GM23338 (cell line): ENCODE results near the gene YIPF3. TPM values are rescaled to one million over a fixed set of nuclear protein-coding genes. Genes with fewer than 3 reads are reported as not detected.
A peak's percentile ranks its signal among the peaks of the same experiment; 100 is the strongest.

Experiments
- ATAC-seq: fragments of 200-7000 bp; cut with Tn5 transposase; 3 replicates; pipeline ENCODE4 v1.9.1; 2020
- DNase-seq: peaks from one replicate; pipeline ENCODE4 v3.0.0-alpha.2; 2015; ENCODE audit warnings: low spot score
- H2AFZ ChIP-seq: fragments of 200-600 bp; sonication (generic); 2 replicates; pipeline ENCODE4 v1.8.0; 2016; ENCODE audit warnings: antibody characterized with exemption, mild to moderate bottlenecking, moderate library complexity
- H3F3A ChIP-seq: fragments of 200-600 bp; sonication (generic); replicated peaks from 2 replicates; pipeline ENCODE4 v1.8.0; 2017; ENCODE audit warnings: antibody characterized with exemption, mixed run types, low read depth
- H3K27ac ChIP-seq: fragments of 200-600 bp; sonication (generic); 2 replicates; pipeline ENCODE4 v1.6.1; 2016; ENCODE audit warnings: low read depth
- H3K27me3 ChIP-seq: fragments of 200-600 bp; sonication (generic); 2 replicates; pipeline ENCODE4 v1.8.0; 2016; ENCODE audit warnings: mild to moderate bottlenecking, mixed run types, moderate library complexity; ENCODE audit not compliant: insufficient read depth
- H3K36me3 ChIP-seq: fragments of 200-600 bp; sonication (generic); 2 replicates; pipeline ENCODE4 v1.8.0; 2016; ENCODE audit warnings: mild to moderate bottlenecking; ENCODE audit not compliant: insufficient read depth
- H3K4me1 ChIP-seq: fragments of 200-600 bp; sonication (generic); 2 replicates; pipeline ENCODE4 v1.8.0; 2016; ENCODE audit warnings: mild to moderate bottlenecking, moderate library complexity; ENCODE audit not compliant: insufficient read depth
- H3K4me2 ChIP-seq: fragments of 200-600 bp; sonication (generic); 2 replicates; pipeline ENCODE4 v1.7.1; 2017; ENCODE audit warnings: mixed run types
- H3K4me3 ChIP-seq: fragments of 200-600 bp; sonication (generic); 2 replicates; pipeline ENCODE4 v1.6.1; 2016; ENCODE audit warnings: mixed run types
- H3K79me2 ChIP-seq: fragments of 200-600 bp; sonication (generic); replicated peaks from 2 replicates; pipeline ENCODE4 v1.8.0; 2017; ENCODE audit warnings: mild to moderate bottlenecking; ENCODE audit not compliant: insufficient read depth
- H3K9me2 ChIP-seq: fragments of 200-600 bp; sonication (generic); 2 replicates; pipeline ENCODE4 v1.8.0; 2017; ENCODE audit not compliant: insufficient read depth
- H4K20me1 ChIP-seq: fragments of 200-600 bp; sonication (generic); replicated peaks from 2 replicates; pipeline ENCODE4 v1.8.0; 2017; ENCODE audit warnings: mild to moderate bottlenecking; ENCODE audit not compliant: insufficient read depth
- H3K27ac Mint-ChIP-seq: 2 replicates; pipeline ENCODE4 v1.8.0; 2020; ENCODE audit warnings: inconsistent platforms, mild to moderate bottlenecking, moderate library complexity, mixed read lengths
- H3K27me3 Mint-ChIP-seq: 3 replicates; pipeline ENCODE4 v1.8.0; 2022; ENCODE audit warnings: low read depth, mild to moderate bottlenecking, moderate library complexity, mixed read lengths, inconsistent platforms; ENCODE audit not compliant: insufficient read depth, poor library complexity
- H3K36me3 Mint-ChIP-seq: 3 replicates; pipeline ENCODE4 v1.8.0; 2021; ENCODE audit warnings: low read depth, mild to moderate bottlenecking, inconsistent platforms, moderate library complexity, mixed read lengths
- H3K4me1 Mint-ChIP-seq: 3 replicates; pipeline ENCODE4 v1.8.0; 2020; ENCODE audit warnings: mild to moderate bottlenecking, inconsistent platforms, mixed read lengths
- H3K4me3 Mint-ChIP-seq: 3 replicates; pipeline ENCODE4 v1.8.0; 2021; ENCODE audit warnings: moderate library complexity, mild to moderate bottlenecking, inconsistent platforms, mixed read lengths
- H3K9me3 Mint-ChIP-seq: 3 replicates; pipeline ENCODE4 v1.8.0; 2020; ENCODE audit warnings: moderate library complexity, mild to moderate bottlenecking, inconsistent platforms, mixed read lengths
- CREB1 ChIP-seq: fragments of 250-450 bp; sonication (Bioruptor Pico); IDR thresholded peaks from 2 replicates; pipeline ENCODE4 v1.5.0; 2020; ENCODE audit warnings: low read depth, mild to moderate bottlenecking, moderate library complexity
- EZH2 ChIP-seq: fragments of 200-600 bp; sonication (generic); IDR thresholded peaks from one replicate; pipeline ENCODE4 v1.8.0; 2017; ENCODE audit warnings: antibody characterized with exemption, mild to moderate bottlenecking, low read depth; ENCODE audit not compliant: unreplicated experiment
- EZH2phosphoT487 ChIP-seq: fragments of 200-600 bp; sonication (generic); IDR thresholded peaks from one replicate; pipeline ENCODE4 v1.8.1; 2018; ENCODE audit warnings: antibody characterized with exemption; ENCODE audit not compliant: unreplicated experiment
- JUNB ChIP-seq: IDR thresholded peaks from one replicate; pipeline ENCODE4 v1.6.1; 2016; ENCODE audit warnings: antibody characterized with exemption; ENCODE audit not compliant: unreplicated experiment
- NANOG ChIP-seq: IDR thresholded peaks from 2 replicates; pipeline ENCODE4 v1.6.1; 2016; ENCODE audit warnings: antibody characterized with exemption, borderline replicate concordance
- REST ChIP-seq: IDR thresholded peaks from one replicate; pipeline ENCODE4 v1.6.1; 2018; ENCODE audit warnings: antibody characterized with exemption; ENCODE audit not compliant: unreplicated experiment
- ZNF331 ChIP-seq: fragments of 250-450 bp; sonication (Bioruptor Pico); IDR thresholded peaks from 2 replicates; pipeline ENCODE4 v1.5.0; 2020; ENCODE audit warnings: low read depth, mild to moderate bottlenecking, moderate library complexity
- ZNF462 ChIP-seq: fragments of 250-450 bp; sonication (Bioruptor Pico); IDR thresholded peaks from 2 replicates; pipeline ENCODE4 v1.5.0; 2020; ENCODE audit warnings: mild to moderate bottlenecking, moderate library complexity
- polyA plus RNA-seq: library from polyadenylated mRNA; unstranded; fragments of >200 nt; fragmentation: Nextera tagmentation; extraction: Ambion mirVana; gene quantifications from 2 replicates; pipeline ENCODE4 v1.2.1, GENCODE V29; 2016
- total RNA-seq: library from RNA; depleted of rRNA; stranded (reverse); fragments of >200 nt; shearing (Covaris generic); gene quantifications from 2 replicates; pipeline ENCODE4 v1.2.3, GENCODE V29; 2014

Gene YIPF3
- total and polyA plus RNA-seq, 2 experiments from 2014 or later: 64.4 to 94.3 TPM

DNA sequence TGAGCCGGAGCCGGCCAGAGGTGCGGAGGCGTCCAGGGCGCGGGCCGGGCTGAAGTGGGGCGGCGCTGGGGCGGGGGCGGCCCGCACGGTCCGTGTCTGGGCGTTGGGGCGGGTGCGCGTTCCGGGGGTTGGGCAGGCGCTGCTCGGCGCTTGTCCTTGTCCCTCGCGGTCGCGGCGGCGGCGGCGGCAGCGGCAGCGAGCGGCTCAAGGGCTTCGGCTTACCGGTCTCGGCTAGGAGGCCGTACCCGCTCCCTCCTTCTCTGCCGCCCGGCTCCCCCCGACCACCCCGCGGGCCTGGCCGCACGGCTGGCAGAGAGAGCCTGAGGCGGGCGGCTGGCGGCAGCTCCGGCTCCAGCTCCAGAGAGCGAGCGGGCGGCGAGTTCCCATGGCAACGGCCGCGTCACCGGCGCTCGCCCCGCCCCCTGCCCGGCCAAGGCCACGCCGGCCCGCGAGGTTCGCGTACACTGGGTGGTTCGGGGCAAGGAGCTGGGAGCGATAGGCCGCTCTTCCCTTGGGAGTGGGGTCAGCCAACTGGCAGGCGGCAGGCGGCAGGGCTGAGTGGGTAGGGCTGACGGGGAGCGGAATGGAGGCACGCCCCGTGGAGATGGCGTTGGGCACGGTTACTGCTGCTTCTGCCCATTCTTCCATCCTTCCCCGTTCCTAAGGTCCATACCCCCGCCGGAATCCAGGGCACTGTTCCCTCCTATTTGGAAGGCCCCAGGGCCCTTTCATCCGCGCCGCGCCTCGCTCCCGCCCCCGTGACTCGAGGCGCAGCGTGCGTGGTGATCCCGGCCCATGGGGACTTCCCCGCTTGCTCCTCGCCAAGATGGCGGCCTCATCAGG is 6.5 kb downstream of the YIPF3 start, which contains the start of gene LRRC73:
TSS of gene LRRC73 (minus strand) at position 363 of the 843 bp plus-strand sequence. CDS start 561 bp downstream, outside the sequence.
- Mint-ChIP-seq H3K4me1 (peaks cover 36% of the 10 kb centered on the region), H3K36me3 (peaks cover 40% of the 10 kb centered on the region), H3K4me3 (peak within 1 kb of the TSS; percentile 79), H3K27ac (0 out of 2 replicates have a peak within 1 kb of the TSS, but pooled peaks have one; percentile 62), H3K9me3 (peaks cover 3% of the 10 kb centered on the region; the same call in 2 of the 3 replicates), H3K27me3 (peaks cover 39% of the 10 kb centered on the region)
- H3K27me3 ChIP-seq: peaks cover 26% of the 10 kb centered on the region
- ATAC-seq (peak; percentile 67), DNase-seq (peak; percentile 82)
- peak within 1 kb of the TSS; percentile 81 for H3K4me3 ChIP-seq
- peaks cover 12% of the 10 kb centered on the region; the same call in 1 of the 2 replicates for H3K4me1 ChIP-seq
- H3K79me2 ChIP-seq: peaks cover 10% of the 10 kb centered on the region
- H3F3A ChIP-seq: peaks cover 22% of the 10 kb centered on the region
- H3K27ac ChIP-seq: peak within 1 kb of the TSS; percentile 55; the same call in 1 of the 2 replicates
- TF ChIP-seq CREB1 (CRISPR knock-in tag) (peak; percentile 88), EZH2phosphoT487 (no peak)
- H4K20me1 ChIP-seq: peaks cover 3% of the 10 kb centered on the region
- no peaks in the 10 kb centered on the region for H3K9me2 ChIP-seq
- peak within 1 kb of the TSS; percentile 95 for H3K4me2 ChIP-seq
- peaks cover 22% of the 10 kb centered on the region for H3K36me3 ChIP-seq
- H2AFZ ChIP-seq: peak within 1 kb of the TSS; percentile 76

- Mint-ChIP-seq H3K36me3 (peaks cover 36% of the 10 kb centered on the region), H3K4me3 (peak overlapping the region; percentile 79), H3K9me3 (peaks cover 3% of the 10 kb centered on the region; the same call in 2 of the 3 replicates), H3K27ac (no peak overlapping the region), H3K27me3 (peaks cover 39% of the 10 kb centered on the region), H3K4me1 (peaks cover 34% of the 10 kb centered on the region)
- peaks cover 12% of the 10 kb centered on the region; the same call in 1 of the 2 replicates for H3K4me1 ChIP-seq
- peaks cover 22% of the 10 kb centered on the region for H3F3A ChIP-seq
- ATAC-seq: peak; percentile 4
- peak; percentile 48 for DNase-seq
- peaks cover 26% of the 10 kb centered on the region for H3K27me3 ChIP-seq
- H3K4me3 ChIP-seq: peak overlapping the region; percentile 81
- H2AFZ ChIP-seq: peak overlapping the region; percentile 76
- peaks cover 3% of the 10 kb centered on the region; the same call in 1 of the 2 replicates for H3K79me2 ChIP-seq
- H3K27ac ChIP-seq: no peak overlapping the region
- H3K4me2 ChIP-seq: peak overlapping the region; percentile 95
- no peaks in the 10 kb centered on the region for H4K20me1 ChIP-seq
- no peaks in the 10 kb centered on the region for H3K9me2 ChIP-seq
- H3K36me3 ChIP-seq: peaks cover 14% of the 10 kb centered on the region
- no peak for TF ChIP-seq EZH2
- TF ChIP-seq JUNB: no peak
- TF ChIP-seq ZNF462 (CRISPR knock-in tag): no peak
- no peak for TF ChIP-seq CREB1 (CRISPR knock-in tag)
- TF ChIP-seq NANOG: no peak
- TF ChIP-seq EZH2phosphoT487: no peak
- TF ChIP-seq REST: peak; percentile 2
- no peak for TF ChIP-seq ZNF331 (CRISPR knock-in tag)
Measured at GRCh38 chr6:43509142-43509983, 7.4 kb downstream of the YIPF3 start.
